Measurements from ENCODE around the gene MTHFD1.
A peak's percentile ranks its signal among the peaks of the same experiment; 100 is the strongest.

MTHFD1 gene

DNA sequence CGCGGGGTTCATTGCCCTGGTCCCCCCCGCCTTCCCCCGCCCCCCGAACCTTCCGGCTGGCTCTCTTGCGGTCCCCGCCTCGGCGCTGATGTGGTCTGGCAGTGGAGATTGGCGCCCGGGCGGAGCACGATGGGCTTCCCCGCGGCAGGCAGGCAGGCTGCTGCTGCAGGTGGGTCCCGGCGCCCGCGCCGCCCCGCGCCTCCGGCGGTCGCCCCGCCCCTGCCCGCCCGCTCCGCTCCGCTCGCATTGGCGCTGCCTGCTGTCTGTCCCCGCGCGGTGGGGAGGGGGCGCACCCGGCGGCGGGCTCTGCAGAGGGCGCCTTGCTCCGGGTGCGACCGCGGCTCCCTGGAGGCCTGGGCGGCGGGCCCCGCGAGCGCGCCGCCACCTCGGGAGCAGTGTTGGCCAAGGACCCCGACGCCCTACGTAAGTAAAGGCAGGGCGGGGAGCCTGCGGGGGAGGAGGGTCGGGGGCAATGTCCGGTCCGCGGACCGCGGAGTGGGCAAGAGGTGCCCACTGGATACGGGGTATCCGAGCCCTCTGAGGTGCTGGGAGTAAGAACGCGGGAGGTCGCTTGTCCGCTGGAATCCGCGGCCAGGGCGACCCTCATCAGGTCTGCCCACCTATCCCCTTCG is 77.2 kb downstream of the MTHFD1 start, which contains the start of gene AKAP5:
Gene AKAP5, plus strand, starts transcription at position 309 of the 632 bp plus-strand sequence. CDS start 2,896 bp downstream, outside the sequence.
- TF ChIP-seq, protein P1, sequence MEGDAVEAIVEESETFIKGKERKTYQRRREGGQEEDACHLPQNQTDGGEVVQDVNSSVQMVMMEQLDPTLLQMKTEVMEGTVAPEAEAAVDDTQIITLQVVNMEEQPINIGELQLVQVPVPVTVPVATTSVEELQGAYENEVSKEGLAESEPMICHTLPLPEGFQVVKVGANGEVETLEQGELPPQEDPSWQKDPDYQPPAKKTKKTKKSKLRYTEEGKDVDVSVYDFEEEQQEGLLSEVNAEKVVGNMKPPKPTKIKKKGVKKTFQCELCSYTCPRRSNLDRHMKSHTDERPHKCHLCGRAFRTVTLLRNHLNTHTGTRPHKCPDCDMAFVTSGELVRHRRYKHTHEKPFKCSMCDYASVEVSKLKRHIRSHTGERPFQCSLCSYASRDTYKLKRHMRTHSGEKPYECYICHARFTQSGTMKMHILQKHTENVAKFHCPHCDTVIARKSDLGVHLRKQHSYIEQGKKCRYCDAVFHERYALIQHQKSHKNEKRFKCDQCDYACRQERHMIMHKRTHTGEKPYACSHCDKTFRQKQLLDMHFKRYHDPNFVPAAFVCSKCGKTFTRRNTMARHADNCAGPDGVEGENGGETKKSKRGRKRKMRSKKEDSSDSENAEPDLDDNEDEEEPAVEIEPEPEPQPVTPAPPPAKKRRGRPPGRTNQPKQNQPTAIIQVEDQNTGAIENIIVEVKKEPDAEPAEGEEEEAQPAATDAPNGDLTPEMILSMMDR (IDR thresholded peaks at IDR 0.05; ENCODE audit: insufficient read depth, low read length, poor library complexity, severe bottlenecking): no peak
- Histone ChIP-seq H3K36me3 (ENCODE audit: control insufficient read depth, insufficient read depth, low read length) (peaks cover 2% of the 10 kb centered on the region), H3K27me3 (replicated peaks; ENCODE audit: control insufficient read depth, insufficient read depth, low read length) (no peaks in the 10 kb centered on the region), H3K4me3 (replicated peaks; ENCODE audit: low read depth, low read length) (peak within 1 kb of the TSS; percentile 76)
- peak; percentile 80 for DNase-seq (ENCODE audit: extremely low read depth, insufficient read length)

DNA sequence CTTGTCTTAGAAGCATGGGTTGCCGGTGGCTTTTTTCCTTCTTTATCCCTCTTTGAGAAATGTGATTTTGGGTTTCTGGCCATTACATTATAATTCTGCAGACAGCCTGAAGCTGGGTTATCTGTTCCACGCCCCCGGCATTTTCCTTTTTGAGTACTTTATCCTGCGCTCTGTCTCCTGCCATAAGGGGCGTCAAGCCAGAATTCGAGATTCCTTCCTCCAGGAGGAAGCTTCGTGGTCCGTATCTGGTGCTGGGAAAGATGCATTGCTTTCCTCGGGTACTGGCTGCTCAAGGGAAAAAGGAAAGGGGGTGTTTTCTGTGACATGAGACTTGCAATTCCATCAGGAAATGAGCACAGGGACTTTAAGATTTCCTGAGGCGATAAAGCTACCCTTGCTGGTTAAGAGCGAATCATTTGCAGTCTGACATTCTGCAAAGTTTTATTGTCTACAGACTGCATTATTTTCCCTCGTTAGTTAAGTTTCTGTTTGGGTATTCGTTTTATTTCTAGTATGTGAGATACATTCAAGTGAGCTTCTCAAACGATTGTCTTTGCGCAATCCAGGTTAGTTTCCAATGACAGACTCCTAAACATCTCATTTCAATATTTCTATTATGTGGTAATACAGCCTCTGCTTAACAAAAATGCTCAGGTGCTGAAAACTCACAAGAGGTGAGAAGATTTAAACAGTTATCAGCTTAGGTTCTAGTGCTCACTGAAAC is 77.8 kb downstream of the MTHFD1 start:
- no peaks in the 10 kb centered on the region for H3K27me3 ChIP-seq (replicated peaks; ENCODE audit: control insufficient read depth, insufficient read depth, low read length)
- DNase-seq (ENCODE audit: extremely low read depth, insufficient read length): no peak
- TF ChIP-seq, protein P1 (IDR thresholded peaks at IDR 0.05; ENCODE audit: insufficient read depth, low read length, poor library complexity, severe bottlenecking): no peak
- peak overlapping the region; percentile 76 for H3K4me3 ChIP-seq (replicated peaks; ENCODE audit: low read depth, low read length)
- peaks cover 2% of the 10 kb centered on the region for H3K36me3 ChIP-seq (ENCODE audit: control insufficient read depth, insufficient read depth, low read length)

DNA sequence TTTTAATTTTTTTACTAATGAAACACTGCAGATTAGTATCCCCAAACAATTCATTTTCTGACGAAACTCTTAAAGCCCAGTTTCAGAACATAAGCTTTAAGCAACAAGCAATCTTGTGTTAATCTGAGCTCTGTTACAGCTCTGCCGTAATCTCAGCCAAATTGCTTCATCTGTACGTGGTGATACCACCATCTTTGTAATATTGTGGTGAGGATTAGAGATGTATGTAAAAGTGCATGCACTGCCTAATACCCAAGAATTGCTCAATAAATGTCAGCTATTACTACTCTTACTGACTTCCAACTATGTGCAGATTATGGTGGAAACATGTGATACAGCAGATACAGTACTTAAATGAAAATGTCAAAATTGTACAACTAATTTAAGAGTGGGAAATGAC is 78.9 kb downstream of the MTHFD1 start:
- Histone ChIP-seq H3K27me3 (replicated peaks; ENCODE audit: control insufficient read depth, insufficient read depth, low read length) (no peaks in the 10 kb centered on the region), H3K4me3 (replicated peaks; ENCODE audit: low read depth, low read length) (no peak overlapping the region), H3K36me3 (ENCODE audit: control insufficient read depth, insufficient read depth, low read length) (no peaks in the 10 kb centered on the region)
- TF ChIP-seq, protein P1 (IDR thresholded peaks at IDR 0.05; ENCODE audit: insufficient read depth, low read length, poor library complexity, severe bottlenecking): no peak
- no peak for DNase-seq (ENCODE audit: extremely low read depth, insufficient read length)

DNA sequence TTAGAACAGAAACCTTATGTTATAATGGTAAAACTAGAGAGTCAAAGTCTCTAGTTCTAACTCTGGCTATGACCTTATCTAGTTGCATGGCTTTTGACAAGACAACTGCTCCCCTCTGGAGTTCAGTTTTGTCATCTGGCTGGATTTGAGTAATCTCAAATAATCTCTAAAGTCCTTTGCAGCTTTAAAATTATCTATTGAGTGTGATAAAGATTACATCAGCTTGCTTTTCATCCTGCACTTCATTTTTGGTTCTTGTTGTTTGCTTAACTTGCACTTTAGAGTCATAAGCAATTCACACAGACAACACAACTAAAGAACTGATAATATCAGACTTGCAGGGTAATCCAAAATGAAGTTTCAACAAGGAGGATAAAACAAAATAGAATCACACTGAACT is 79.4 kb downstream of the MTHFD1 start:
- H3K27me3 ChIP-seq (replicated peaks; ENCODE audit: control insufficient read depth, insufficient read depth, low read length): no peaks in the 10 kb centered on the region
- no peak for DNase-seq (ENCODE audit: extremely low read depth, insufficient read length)
- H3K36me3 ChIP-seq (ENCODE audit: control insufficient read depth, insufficient read depth, low read length): no peaks in the 10 kb centered on the region
- TF ChIP-seq, protein P1 (IDR thresholded peaks at IDR 0.05; ENCODE audit: insufficient read depth, low read length, poor library complexity, severe bottlenecking): no peak
- H3K4me3 ChIP-seq (replicated peaks; ENCODE audit: low read depth, low read length): no peak overlapping the region

DNA sequence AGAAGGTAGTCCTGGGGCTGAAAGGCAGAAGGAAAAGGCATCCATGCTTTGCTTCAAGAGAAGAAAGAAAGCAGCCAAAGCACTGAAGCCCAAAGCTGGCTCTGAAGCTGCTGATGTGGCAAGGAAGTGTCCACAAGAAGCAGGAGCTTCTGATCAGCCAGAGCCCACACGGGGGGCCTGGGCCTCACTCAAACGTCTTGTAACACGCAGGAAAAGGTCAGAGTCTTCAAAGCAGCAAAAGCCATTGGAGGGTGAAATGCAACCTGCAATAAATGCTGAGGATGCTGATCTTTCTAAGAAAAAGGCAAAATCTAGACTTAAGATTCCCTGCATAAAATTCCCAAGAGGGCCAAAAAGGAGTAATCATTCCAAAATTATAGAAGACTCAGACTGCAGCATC is 80.3 kb downstream of the MTHFD1 start:
- TF ChIP-seq, protein P1 (IDR thresholded peaks at IDR 0.05; ENCODE audit: insufficient read depth, low read length, poor library complexity, severe bottlenecking): no peak
- no peaks in the 10 kb centered on the region for H3K27me3 ChIP-seq (replicated peaks; ENCODE audit: control insufficient read depth, insufficient read depth, low read length)
- no peak for DNase-seq (ENCODE audit: extremely low read depth, insufficient read length)
- no peaks in the 10 kb centered on the region for H3K36me3 ChIP-seq (ENCODE audit: control insufficient read depth, insufficient read depth, low read length)
- no peak overlapping the region for H3K4me3 ChIP-seq (replicated peaks; ENCODE audit: low read depth, low read length)
